Right atrium auricular region (tissue), 2 donors: ENCODE data around the gene BIRC5. TPM values are rescaled to one million over a fixed set of nuclear protein-coding genes. Genes with fewer than 3 reads are reported as not detected.

Source experiments
- DNase-seq: peaks from one replicate; pipeline ENCODE4 v3.0.0-alpha.2; 2019; ENCODE audit warnings: low spot score
- H3K27ac ChIP-seq, 2 donors: fragments of 200-600 bp; sonication (generic); 1 replicate in 1 of 2; 2 replicates in 1 of 2; pipeline ENCODE4 v1.5.1; 2016 to 2019
- H3K27me3 ChIP-seq, 2 donors: fragments of 200-600 bp; sonication (generic); one replicate each; pipeline versions ENCODE4 v1.5.1 to v1.6.0; 2017 to 2019
- H3K36me3 ChIP-seq: fragments of 200-600 bp; sonication (generic); one replicate; pipeline ENCODE4 v1.5.1; 2016
- H3K4me1 ChIP-seq, 2 donors: fragments of 200-600 bp; sonication (generic); one replicate each; pipeline versions ENCODE4 v1.5.1 to v1.6.0; 2017 to 2019
- H3K4me3 ChIP-seq, 2 donors: fragments of 200-600 bp; sonication (generic); 1 replicate in 1 of 2; 2 replicates in 1 of 2; pipeline ENCODE4 v1.5.1; 2017 to 2019; ENCODE audit warnings: mild to moderate bottlenecking in 1 of 2, moderate library complexity in 1 of 2
- H3K9me3 ChIP-seq, 2 donors: fragments of 200-600 bp; sonication (generic); one replicate each; pipeline ENCODE4 v1.5.1; 2019
- total RNA-seq, 2 donors: library from RNA; depleted of rRNA; stranded (reverse); fragments of >200 nt; gene quantifications; one replicate each; pipeline ENCODE4 v1.1.0, GENCODE V29; 2016
- TF ChIP-seq, protein P1 (sequence below), 2 donors: fragments of 200-600 bp; sonication (generic); IDR thresholded peaks; one replicate each; pipeline ENCODE4 v1.5.1; 2019; ENCODE audit warnings: antibody characterized with exemption in 2 of 2

BIRC5 gene
- total RNA-seq, 2 donors from 2014 or later: 3.7 TPM; not detected in 1

DNA sequence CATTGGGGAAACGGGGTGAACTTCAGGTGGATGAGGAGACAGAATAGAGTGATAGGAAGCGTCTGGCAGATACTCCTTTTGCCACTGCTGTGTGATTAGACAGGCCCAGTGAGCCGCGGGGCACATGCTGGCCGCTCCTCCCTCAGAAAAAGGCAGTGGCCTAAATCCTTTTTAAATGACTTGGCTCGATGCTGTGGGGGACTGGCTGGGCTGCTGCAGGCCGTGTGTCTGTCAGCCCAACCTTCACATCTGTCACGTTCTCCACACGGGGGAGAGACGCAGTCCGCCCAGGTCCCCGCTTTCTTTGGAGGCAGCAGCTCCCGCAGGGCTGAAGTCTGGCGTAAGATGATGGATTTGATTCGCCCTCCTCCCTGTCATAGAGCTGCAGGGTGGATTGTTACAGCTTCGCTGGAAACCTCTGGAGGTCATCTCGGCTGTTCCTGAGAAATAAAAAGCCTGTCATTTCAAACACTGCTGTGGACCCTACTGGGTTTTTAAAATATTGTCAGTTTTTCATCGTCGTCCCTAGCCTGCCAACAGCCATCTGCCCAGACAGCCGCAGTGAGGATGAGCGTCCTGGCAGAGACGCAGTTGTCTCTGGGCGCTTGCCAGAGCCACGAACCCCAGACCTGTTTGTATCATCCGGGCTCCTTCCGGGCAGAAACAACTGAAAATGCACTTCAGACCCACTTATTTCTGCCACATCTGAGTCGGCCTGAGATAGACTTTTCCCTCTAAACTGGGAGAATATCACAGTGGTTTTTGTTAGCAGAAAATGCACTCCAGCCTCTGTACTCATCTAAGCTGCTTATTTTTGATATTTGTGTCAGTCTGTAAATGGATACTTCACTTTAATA is 10.4 kb downstream of the BIRC5 start:
- Histone ChIP-seq H3K36me3 (no peaks in the 10 kb centered on the region), H3K9me3 (no peaks in the 10 kb centered on the region), H3K4me3 (no peak overlapping the region), H3K27ac (no peak overlapping the region), H3K27me3 (no peaks in the 10 kb centered on the region), H3K4me1 (no peaks in the 10 kb centered on the region)
- DNase-seq: no peak
- TF ChIP-seq, protein P1, sequence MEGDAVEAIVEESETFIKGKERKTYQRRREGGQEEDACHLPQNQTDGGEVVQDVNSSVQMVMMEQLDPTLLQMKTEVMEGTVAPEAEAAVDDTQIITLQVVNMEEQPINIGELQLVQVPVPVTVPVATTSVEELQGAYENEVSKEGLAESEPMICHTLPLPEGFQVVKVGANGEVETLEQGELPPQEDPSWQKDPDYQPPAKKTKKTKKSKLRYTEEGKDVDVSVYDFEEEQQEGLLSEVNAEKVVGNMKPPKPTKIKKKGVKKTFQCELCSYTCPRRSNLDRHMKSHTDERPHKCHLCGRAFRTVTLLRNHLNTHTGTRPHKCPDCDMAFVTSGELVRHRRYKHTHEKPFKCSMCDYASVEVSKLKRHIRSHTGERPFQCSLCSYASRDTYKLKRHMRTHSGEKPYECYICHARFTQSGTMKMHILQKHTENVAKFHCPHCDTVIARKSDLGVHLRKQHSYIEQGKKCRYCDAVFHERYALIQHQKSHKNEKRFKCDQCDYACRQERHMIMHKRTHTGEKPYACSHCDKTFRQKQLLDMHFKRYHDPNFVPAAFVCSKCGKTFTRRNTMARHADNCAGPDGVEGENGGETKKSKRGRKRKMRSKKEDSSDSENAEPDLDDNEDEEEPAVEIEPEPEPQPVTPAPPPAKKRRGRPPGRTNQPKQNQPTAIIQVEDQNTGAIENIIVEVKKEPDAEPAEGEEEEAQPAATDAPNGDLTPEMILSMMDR (IDR thresholded peaks at IDR 0.05): no peak

DNA sequence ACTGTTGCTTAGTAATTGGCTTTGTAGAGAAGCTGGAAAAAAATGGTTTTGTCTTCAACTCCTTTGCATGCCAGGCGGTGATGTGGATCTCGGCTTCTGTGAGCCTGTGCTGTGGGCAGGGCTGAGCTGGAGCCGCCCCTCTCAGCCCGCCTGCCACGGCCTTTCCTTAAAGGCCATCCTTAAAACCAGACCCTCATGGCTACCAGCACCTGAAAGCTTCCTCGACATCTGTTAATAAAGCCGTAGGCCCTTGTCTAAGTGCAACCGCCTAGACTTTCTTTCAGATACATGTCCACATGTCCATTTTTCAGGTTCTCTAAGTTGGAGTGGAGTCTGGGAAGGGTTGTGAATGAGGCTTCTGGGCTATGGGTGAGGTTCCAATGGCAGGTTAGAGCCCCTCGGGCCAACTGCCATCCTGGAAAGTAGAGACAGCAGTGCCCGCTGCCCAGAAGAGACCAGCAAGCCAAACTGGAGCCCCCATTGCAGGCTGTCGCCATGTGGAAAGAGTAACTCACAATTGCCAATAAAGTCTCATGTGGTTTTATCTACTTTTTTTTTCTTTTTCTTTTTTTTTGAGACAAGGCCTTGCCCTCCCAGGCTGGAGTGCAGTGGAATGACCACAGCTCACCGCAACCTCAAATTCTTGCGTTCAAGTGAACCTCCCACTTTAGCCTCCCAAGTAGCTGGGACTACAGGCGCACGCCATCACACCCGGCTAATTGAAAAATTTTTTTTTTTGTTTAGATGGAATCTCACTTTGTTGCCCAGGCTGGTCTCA is 11.2 kb downstream of the BIRC5 start:
- no peak overlapping the region for H3K4me3 ChIP-seq
- TF ChIP-seq, protein P1 (IDR thresholded peaks at IDR 0.05): no peak
- DNase-seq: no peak
- H3K9me3 ChIP-seq: no peaks in the 10 kb centered on the region
- no peaks in the 10 kb centered on the region for H3K36me3 ChIP-seq
- H3K27me3 ChIP-seq: no peaks in the 10 kb centered on the region
- H3K27ac ChIP-seq: no peak overlapping the region
- H3K4me1 ChIP-seq: no peaks in the 10 kb centered on the region

DNA sequence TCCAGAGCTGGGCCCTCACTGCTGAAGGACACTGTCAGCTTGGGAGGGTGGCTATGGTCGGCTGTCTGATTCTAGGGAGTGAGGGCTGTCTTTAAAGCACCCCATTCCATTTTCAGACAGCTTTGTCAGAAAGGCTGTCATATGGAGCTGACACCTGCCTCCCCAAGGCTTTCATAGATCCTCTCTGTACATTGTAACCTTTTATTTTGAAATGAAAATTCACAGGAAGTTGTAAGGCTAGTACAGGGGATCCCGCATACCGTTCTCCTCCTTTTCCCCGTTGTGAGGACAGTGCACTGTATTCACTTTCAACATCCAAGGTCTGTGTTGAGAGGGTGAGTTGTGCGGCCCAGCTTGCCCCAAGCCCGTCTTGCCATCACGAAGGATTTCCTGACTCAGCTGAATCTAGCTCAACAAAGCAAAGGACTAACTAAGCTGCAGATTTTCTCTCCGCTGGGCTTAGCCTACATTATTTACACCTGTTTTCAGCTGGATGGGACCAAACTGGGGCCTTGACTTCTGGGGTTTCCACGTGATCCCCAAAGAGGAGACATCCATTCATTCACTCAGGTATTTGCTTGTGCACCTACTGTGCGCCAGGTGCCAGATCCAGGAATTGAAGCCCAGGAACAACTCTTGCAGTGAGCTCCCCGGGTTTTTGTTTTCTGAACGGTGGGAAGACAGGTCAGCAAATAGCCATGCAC is 12.2 kb downstream of the BIRC5 start:
- TF ChIP-seq, protein P1 (IDR thresholded peaks at IDR 0.05): no peak
- no peak for DNase-seq
- Histone ChIP-seq H3K4me1 (no peaks in the 10 kb centered on the region), H3K4me3 (no peak overlapping the region), H3K36me3 (no peaks in the 10 kb centered on the region), H3K27me3 (peaks cover 0 to 2% of the 10 kb centered on the region in 2 donors), H3K27ac (no peak overlapping the region), H3K9me3 (no peaks in the 10 kb centered on the region)

DNA sequence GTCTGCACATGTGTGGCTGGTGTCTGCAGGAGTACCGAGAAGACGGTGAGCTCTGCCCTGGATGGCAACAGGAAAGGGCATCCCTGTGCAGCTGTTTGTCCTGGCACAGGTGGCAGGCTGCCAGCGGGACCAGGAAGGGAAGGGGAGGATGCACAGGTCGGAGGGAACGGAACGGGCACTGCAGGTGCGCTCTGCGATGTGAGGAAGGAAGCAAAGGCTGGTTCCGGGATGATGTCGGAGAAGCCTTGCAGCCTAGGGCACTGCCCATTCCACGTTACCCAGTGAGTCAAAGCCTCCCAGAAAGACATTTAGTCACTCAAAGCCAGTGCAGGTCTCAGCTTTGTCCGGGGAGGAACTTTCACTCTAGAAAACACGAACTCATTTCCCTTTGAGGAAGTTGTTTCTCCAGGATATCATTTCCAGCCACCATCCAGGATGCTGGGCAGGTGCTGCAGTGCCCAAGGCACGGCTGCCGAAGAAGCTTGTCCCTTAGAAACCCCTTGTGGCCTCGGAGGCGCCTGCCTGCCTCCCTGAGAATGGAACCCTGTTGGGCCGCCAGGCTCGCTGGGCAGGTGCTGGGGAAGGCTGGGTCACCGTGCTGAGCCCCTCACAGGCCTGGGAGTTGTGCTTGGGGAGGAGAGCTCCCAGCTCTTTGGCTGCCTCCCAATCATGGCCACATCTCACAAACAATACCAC is 12.9 kb downstream of the BIRC5 start:
- Histone ChIP-seq H3K9me3 (no peaks in the 10 kb centered on the region), H3K36me3 (no peaks in the 10 kb centered on the region), H3K27ac (no peak overlapping the region), H3K4me1 (peaks cover 0 to 3% of the 10 kb centered on the region in 2 donors), H3K27me3 (peaks cover 0 to 6% of the 10 kb centered on the region in 2 donors), H3K4me3 (no peak overlapping the region)
- no peak for DNase-seq
- TF ChIP-seq, protein P1 (IDR thresholded peaks at IDR 0.05): no peak

DNA sequence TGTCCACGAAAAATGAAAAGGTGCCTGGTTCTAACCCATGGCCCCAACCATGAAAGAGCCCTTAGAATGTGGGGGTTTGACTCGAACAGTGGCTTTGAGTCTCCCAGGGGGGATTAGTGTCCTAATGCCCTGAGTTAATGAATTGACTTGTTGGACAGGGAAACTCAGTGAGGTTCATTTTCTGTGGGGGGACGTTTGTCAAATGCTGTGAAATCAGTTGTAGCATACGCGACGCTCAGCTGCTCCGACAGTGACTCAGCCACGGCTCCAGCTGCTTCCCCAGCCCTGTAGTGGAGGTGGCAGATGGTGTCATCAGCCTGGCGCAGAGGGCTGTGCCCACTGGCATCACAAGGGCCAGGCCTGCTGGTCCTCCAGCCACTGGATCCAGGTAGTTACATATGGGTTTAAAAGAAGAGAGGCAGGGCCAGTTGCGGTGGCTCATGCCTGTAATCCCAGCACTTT is 13.4 kb downstream of the BIRC5 start:
- Histone ChIP-seq H3K27ac (no peak overlapping the region), H3K36me3 (no peaks in the 10 kb centered on the region), H3K9me3 (no peaks in the 10 kb centered on the region), H3K27me3 (peaks cover 0 to 12% of the 10 kb centered on the region in 2 donors), H3K4me1 (peaks cover 0 to 3% of the 10 kb centered on the region in 2 donors), H3K4me3 (no peak overlapping the region)
- no peak for DNase-seq
- TF ChIP-seq, protein P1 (IDR thresholded peaks at IDR 0.05): no peak
